Activated T-helper 1 cell treated with anti-CD3 and anti-CD28 coated beads, Interleukin-2, amount 50 U/mL, for 16 hours (primary cell): ENCODE data around the gene JAKMIP1.
"Not testable (repeated sequence)": the region's sequence is repeated elsewhere in the genome, so short reads cannot be mapped to it uniquely, and the experiment has no call there.

Experiments used
- DNase-seq, 2 donors: peaks; one replicate each; pipeline ENCODE4 v3.0.0-alpha.2; 2020; ENCODE audit warnings: low read depth in 1 of 2, low spot score in 1 of 2

Gene JAKMIP1

DNA sequence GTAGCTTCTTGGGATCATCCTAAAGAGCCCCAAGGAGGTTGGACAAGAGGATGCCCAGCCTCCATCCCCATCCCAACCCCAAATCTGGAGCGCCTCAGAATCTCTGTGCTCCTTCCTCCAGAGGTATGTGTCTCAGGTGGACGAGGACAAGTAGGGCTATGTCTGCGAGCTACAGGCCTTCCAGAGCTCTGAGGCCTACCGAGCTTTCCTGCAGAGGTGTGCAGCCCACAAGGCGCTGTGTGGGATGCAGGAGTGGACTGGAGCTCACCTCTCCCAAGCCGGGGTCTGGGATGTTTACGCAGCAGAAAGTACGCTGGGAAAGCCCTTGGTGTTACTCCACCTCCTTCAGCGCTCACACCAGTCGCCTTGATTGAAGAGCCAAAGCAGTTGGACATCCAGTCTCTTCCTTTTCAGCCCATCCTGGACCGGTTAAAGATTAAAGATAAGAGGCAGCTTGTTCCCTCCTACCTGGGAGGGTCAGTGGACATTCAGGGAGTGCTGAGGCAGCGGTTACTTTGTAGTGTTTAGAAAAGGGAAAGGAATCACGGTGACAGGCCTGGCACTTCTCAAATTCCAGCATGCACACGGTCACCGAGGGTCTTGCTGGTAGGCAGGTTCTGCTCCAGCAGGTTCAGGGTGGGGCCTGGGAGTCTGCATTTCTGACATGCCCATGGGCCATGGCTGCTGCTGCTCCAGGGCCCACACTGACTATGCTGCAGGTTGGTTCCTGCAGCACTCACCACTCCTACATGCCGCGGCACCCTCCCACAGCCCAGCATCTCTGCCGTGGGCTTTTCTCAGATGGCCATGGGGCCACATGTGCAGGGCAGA, 29.5 kb upstream of the JAKMIP1 start:
- no peak for DNase-seq

DNA sequence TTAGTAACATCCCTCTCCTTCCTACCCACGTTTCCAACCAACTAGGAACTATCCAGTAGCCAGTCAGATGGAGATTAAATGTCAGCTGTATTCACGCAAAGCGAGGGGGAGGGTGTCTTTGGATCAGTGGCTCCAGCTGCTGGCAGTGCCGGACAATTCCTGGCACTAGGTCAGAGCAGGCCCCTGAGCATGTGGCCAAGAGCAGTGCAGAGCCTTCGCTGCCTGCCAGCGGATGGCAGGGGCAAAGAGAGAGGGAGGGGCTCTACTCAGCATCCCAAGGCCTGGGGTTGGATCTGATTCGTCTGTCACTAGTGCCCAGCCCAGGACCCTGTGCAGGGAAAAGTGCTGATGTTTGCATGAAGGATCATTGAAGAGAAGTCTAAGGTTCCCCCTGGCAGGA, 28.7 kb upstream of the JAKMIP1 start:
- DNase-seq, result no peak

DNA sequence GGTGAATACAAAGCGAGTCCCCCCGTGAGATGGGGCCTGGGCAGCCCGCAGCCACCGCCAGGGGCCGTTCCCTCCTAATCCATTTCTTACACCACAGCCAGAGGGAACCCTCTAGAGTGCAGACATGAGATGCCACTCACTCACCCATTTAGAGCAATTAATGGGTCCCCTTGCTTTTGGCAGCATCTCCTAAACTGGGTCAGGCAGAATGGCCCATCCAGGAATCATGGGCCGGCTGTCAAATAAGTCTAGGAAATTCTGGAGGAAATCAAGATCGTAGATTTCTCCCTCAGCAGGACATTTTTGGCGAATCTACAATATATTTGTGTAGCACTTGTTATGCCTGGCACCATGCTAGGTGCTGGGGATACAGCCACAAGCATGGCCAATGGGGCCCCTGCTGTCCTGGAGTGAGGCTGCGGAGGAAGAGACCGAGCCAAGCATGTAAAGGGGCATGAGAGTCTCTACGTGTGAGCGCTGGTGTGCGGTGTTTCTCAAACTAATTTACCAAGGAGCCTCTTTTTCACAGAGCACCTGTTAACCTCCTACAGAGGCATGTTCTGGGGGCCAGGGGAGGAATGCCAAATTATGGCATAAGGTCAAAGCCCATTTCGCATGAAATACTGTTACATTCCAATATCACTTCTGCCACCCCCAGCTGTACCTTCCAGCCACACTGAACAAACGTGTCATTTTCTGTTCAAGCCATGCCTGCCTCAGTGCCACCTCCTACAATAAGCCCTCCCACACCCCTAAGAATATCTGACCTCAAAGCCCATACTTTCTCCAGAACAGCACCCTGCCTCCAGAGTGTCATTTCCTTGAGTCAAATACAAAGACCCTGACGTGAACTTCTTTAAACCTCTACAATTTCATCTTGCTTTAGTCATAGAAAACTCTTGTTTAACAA, 28.1 kb upstream of the JAKMIP1 start:
- no peak for DNase-seq

DNA sequence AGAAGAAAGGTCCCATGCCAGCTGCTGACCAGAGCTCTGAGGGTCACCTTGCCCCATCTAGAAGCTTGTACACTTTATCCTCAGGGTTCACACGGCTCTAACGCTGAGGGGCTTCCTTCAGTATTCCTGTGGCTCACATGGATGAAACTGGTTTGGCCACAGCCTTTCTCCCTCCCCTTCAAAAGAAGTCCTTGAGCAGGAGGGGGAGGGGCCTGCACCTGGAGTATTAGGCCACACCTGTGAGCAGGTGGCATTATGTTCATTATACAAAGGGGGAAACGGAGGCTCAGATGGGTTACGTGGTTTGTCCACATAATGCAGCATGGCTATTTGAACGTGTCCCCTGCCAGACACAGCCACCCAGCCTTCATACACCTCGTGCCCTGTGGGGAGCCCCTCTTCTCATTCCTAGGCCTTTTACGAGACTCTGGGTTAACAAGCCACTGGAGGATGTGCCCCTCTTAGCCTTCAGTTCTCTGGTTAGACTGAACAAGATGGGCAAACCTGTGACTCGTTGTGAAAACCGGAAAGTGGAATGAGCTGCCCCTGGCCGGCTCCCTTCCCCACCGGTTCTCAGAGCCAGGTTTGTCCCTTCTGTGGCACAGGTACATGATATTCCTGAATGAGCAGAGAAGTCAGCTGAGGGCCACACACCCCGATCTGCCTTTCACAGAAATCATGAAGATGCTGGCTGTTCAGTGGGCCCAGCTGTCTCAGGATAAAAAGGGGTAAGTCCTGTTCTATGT, 27.2 kb upstream of the JAKMIP1 start:
- DNase-seq, result no peak

DNA sequence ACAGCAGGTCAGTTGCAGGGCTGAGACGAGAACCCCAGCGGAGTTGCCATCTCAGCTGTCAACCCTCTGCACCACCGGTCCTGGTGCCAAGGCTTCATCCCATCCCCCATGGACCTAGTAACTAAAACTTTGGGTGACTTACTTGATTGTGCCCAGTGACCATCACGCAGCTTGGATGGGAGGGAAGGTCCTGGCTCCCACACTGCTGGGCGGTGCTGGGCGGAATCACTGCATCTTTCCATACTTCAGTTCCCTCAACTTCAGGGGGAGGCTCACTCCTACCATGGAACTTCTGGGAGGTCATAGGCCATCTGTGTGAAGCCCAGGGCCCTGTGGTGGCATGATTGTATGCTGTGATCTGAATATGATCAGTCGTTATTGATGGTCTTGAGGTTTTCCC, 26.2 kb upstream of the JAKMIP1 start:
- DNase-seq, result no peak

DNA sequence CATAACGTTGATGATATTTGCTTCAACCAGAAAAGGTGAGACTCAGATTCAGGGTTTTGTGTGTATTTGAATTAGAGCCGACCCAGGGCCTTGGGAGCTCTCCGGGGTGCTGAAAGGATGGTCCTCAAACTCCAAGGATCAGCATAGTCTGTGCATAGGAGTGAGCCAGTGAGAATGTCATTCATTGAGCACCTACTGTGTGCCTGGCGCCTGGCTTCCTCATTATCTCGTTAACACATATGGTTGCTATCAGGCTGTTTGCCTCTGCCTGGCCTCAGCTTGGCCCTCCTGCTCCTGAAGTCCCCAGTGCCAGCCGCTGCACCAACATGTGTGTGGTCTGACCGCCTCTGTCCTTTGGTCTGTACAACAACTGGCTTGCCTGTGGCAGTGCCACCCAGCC, 25.1 kb upstream of the JAKMIP1 start:
- no peak for DNase-seq

DNA sequence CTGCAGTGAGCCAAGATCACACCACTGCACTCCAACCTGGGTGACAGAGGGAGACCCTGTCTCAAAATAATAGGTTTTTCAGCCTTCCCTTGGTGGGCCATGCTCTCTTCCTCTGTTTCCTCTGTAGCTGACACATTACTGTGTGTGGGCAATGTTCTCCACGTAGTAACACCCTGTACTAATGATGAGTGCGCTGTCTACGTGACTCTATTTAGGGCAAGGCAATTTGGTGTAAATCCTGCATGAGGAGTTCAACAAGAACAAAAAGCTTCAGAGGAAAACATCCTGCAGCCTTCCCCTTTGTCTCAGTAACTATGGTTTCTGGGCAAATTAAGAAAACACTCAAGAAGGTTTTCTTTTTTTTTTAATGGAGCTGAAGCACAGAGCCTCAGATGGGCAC, 24.4 kb upstream of the JAKMIP1 start:
- no peak for DNase-seq

DNA sequence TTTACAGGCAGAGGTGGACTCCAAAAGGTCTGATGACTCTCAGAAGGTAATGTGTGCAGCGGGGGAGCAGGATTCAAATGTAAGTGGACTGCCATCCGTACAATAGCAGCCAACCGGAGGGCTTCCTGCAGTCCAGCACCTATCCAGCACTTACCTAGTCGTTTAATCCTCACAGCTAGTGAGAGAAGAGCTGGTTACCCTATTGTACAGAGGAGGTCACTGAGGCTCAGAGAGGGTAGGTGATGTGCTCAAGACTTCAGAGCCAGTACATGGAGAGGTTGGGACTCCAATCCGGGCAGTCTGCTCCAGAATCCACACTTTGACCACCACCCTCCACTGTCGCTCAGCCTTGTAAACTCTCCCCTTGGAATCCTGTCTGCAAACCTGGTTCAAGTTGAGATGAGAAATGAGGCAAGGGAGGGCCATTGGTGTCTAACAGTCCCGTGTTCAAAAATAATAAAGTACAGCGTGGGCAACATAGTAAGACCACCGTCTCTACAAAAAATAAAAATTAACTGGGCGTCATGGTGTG, 22.5 kb upstream of the JAKMIP1 start:
- no peak for DNase-seq

DNA sequence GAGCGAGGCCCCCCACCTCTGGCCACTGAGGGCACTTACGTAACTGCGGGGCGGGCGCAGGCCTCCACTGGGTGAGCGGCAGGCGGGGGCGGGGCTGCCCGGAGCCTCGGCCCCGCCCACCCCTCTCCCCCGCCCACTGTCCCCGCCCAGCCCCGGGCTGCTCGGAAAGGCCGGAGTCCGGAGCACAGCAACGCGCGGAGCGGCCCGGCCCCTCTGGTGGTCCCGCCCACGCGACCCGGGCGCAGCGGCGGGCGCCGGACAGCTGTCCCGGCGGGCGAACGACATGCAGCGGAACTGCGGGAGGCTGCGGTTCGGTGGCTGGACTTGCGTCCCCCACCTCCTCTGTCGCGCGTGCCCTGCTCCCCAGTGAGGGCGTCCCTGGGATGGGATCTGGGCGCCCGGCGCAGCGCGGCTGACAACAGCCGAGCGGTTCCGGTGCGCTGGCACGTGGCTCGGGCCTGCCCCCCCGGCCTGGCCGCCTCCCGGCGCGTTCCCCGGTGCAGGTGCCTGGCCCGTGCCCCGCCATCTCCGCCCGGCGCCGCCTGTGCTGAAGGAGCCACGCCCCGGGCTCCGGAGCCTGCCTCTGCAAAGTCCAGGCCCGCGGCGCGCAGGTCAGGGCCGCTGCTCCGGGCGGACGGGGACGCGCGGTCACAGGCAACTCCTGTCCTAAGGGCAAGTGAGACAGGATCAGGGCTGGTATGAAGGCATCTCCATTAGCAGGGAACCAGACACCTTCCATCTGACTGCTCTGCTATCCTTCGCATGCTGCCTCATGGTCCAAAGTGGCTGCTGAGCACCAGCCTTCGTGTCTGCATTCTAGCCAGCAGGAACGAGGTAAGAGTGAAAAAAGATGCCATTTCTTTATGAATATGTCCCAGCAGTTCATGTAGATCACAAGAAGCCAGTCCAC, 21.8 kb upstream of the JAKMIP1 start:
- DNase-seq, result no peak

DNA sequence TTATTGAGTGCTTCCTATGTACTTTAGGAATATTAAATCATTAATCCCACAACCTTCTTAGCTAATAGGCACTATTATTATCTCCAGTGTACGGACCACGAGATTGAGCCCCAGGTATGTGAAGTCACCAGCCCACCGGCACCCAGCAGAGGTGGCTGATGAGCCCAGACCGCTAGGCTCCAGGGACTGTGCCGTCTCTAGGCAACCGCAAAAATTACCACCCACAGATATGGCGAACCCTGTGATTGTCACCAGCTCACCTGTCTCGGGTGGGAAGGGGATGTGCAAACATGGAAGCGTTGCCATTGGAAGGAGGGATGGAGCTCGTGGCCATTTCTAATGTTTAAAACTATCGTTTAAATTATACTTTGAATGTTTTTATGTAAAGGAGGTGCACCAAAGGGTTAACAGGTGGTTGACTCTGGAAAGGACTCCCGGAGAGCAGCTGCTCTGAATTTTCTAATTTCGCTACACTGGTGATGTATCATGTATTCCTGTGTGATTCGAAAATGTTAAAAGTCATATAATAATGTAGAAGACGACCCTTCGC, 21.0 kb upstream of the JAKMIP1 start:
- DNase-seq, result no peak

DNA sequence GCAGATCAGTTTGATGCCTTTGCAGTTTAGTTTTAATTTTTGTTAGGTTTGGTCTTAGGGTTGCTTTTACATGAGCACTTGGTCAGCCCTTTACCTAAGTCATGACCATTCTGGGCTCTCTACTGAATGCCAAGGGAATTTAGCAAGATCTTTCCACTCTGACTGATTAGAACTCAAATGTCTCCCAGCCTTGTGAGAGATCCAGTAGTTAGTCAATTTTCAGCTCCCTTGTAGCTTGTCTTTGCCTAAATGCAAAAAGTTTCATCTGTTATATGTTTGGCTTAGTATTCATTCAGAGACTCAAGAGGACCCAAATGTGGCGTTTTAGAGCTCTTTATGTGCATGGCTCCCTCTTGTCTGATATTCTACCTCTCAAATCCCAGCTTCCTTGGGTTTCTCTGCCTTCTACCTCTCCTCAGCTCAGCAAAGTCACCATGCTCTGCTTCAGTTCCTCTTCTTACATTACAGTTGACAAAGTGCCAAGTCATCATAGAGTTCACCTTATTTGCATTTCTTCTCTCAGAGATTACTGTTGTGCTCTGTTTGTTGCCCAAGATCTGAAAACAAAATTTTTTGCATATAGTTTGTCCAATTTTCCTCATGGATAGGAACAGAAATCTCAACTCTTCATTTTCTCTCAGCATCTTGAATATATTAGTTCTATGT, 17.5 kb upstream of the JAKMIP1 start:
- DNase-seq, result no peak

DNA sequence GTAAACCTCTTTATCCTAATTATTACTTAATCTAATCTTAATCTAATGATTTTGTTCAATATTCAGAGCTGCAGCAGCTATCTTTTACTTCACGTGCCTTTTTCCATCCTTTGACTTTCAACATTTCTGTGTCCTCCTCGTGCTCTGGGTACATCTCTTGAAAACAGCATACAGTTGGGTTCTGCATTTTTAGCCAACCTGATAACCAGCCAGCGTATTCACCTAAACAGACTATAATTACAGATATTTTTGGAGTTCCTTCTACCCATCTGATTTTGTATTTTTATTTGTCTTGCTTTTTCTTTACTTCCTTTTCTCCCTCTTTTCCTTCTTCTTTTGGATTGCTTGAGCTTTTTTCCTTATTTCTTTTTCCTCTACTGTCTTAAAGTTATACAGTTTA, 16.2 kb upstream of the JAKMIP1 start:
- DNase-seq, result no peak

DNA sequence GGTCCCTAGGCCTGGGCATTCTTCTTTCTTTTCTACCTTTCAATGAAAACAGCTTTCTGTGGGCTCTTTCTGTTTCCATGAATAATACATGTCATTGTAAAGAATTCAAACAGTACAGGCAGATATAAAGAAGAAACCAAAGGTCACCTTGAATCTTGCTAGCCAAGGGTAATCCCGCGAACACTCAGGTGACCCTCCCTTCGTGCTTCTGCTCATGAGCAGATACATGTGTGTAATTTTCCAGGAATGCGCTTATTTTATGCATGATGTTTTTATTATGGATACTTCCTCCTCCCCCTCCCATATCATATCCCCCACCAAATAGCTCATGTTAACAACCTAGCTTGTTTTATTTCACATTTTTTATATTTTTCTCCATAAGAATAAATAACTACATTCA, 9.6 kb upstream of the JAKMIP1 start:
- no peak for DNase-seq

DNA sequence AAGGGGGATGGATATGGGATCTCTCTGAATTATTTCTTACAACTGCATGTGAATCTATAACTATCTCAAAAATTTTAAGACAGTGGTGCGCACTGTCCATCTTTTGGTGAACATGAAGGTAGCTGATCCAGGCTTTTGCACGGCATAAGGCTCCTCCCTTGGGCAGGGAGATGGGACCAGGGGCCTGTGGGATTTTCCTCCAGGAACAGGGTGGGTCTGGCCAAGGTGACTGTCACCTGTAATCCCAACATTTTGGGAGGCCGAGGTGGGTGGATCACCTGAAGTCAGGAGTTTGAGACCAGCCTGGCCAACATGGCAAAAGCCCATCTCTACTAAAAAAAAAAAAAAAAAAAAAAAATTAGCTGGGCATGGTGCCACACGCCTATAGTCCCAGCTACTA, 8.9 kb upstream of the JAKMIP1 start:
- not testable (repeated sequence) for DNase-seq

DNA sequence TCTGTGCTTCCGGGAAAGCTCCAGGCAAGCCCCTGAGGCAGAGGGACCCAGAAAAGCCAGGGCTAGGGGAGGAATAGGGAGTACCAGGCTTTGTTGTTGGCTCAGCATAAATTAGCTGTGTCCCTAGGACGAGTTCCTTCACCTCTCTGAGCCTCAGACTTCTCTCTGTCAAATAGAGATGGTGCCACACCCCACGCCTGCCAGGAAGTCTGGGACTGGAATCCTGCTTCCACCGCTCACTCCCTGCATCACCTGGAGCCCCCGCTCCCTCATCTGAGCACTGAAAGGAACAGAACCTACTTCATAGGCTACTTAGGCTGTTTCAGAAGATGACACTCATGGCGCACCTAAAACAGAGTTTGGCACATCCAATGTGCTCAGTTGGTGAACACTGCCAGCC, 8.1 kb upstream of the JAKMIP1 start:
- no peak for DNase-seq

DNA sequence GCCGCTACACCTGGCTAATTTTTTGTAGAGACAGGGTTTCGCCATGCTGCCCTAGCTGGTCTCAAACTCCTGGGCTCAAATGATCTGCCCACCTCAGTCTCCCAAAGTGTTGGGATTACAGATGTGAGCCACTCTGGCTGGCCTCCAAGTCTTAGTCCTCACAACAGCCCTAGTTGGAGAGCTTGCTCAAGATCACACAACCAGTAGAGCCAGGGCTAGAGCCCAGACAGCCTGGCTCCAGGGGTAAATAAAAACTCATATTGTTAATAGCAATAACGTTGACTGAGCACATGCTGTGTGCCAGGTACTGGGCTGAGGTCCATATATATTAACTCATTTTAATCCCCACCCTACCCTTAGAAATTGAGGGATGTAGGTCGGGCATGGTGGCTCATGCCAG, 7.3 kb upstream of the JAKMIP1 start:
- no peak for DNase-seq

DNA sequence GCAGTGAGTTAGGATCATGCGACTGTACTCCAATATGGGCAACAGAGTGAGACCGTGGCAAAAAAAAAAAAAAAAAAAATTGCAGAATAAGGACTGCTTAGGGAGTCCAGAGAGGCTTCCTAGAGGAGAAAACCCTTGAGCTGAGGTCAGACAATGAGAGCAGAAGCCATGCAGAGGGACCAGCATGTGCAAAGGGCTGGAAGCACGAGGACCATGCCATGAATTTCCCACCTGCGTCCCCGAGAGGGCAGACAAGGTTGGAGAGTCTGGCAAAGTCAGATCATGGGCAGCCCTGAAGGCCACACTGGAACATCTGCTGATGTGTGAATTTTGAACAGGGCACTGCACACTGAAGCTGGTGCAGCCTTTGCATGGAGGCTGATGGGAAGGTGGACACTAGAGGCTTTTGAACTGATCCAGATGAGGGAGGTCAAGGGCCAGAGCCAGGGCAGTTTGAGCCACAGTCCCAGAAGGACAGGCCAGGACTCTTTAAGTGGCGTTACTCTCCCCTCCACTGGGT, 6.5 kb upstream of the JAKMIP1 start:
- no peak for DNase-seq

DNA sequence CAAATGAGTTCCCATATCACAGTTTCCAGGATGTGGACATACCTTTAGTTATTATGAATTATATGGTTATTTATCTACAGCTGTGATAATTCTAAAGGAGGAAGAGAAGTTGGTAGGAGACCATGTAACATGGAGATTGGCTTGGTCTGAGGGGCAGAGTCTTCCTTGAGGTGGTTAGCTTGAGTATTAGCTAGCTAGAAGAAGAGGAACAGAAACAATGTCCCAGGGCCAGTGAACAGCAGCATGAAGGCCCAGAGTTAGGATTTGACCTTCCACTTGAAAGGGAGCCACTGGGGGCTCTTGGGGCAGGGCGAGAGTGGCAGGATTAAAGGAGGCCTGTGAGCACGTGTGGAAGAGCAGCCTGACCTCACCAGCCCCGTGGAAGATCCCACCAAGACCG, 5.6 kb upstream of the JAKMIP1 start:
- no peak for DNase-seq

DNA sequence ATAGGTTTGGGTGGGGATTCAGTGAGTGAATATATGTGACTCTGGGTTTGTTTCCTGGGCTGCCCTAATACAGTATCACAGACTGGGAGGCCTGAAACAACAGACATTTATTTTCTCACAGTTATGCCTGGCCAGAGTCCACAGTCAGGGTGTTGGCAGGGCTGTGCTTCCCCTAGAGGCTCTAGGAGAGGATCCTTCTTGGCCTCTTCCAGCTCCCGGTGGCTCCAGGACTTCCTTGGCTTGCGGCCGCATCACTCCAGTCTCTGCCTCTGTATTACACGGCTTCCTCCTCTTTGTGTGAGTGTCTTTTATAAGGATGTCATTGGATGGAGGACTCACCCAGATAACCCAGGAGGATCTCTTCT, 5.2 kb upstream of the JAKMIP1 start:
- no peak for DNase-seq
